MM.1S (cell line): ENCODE results near the gene PRKCE.

Experiments used
- DNase-seq: peaks from one replicate; pipeline ENCODE4 v3.0.0-alpha.2; 2015
- H2AFZ ChIP-seq: fragments of 300-600 bp; sonication (generic); 2 replicates; pipeline ENCODE4 v1.6.0; 2016; ENCODE audit warnings: antibody characterized with exemption, low read length
- H3F3A ChIP-seq: fragments of 300-600 bp; sonication (generic); 2 replicates; pipeline ENCODE4 v1.6.1; 2016; ENCODE audit warnings: mild to moderate bottlenecking, antibody characterized with exemption, low read length, moderate library complexity, mixed read lengths; ENCODE audit not compliant: insufficient read depth
- H3K27ac ChIP-seq: fragments of 300-600 bp; sonication (generic); 2 replicates; pipeline ENCODE4 v1.5.1; 2016; ENCODE audit warnings: mild to moderate bottlenecking, low read length
- H3K27me3 ChIP-seq: fragments of 300-600 bp; sonication (generic); replicated peaks from 2 replicates; pipeline ENCODE4 v1.6.0; 2016; ENCODE audit warnings: low read length; ENCODE audit not compliant: insufficient read depth
- H3K36me3 ChIP-seq: fragments of 300-600 bp; sonication (generic); replicated peaks from 2 replicates; pipeline ENCODE4 v1.6.1; 2016; ENCODE audit warnings: mild to moderate bottlenecking, low read length, mixed read lengths; ENCODE audit not compliant: insufficient read depth
- H3K4me1 ChIP-seq: fragments of 300-600 bp; sonication (generic); 2 replicates; pipeline ENCODE4 v1.6.1; 2016; ENCODE audit warnings: low read length, mixed read lengths
- H3K4me2 ChIP-seq: fragments of 300-600 bp; sonication (generic); 2 replicates; pipeline ENCODE4 v1.6.0; 2016; ENCODE audit warnings: low read depth, low read length
- H3K4me3 ChIP-seq: fragments of 300-600 bp; sonication (generic); 2 replicates; pipeline ENCODE4 v1.5.1; 2016; ENCODE audit warnings: low read length, mixed read lengths
- H3K79me2 ChIP-seq: fragments of 300-600 bp; sonication (generic); 2 replicates; pipeline ENCODE4 v1.6.1; 2016; ENCODE audit warnings: mixed run types, low read length, mixed read lengths
- H3K9ac ChIP-seq: fragments of 300-600 bp; sonication (generic); 2 replicates; pipeline ENCODE4 v1.6.1; 2016; ENCODE audit warnings: low read length, mixed read lengths
- H3K9me2 ChIP-seq: fragments of 300-600 bp; sonication (generic); replicated peaks from 2 replicates; pipeline ENCODE4 v1.6.1; 2016; ENCODE audit warnings: mild to moderate bottlenecking, low read length, mixed read lengths; ENCODE audit not compliant: insufficient read depth
- H3K9me3 ChIP-seq: fragments of 300-600 bp; sonication (generic); replicated peaks from 2 replicates; pipeline ENCODE4 v1.6.1; 2016; ENCODE audit warnings: mild to moderate bottlenecking, low read length, mixed read lengths; ENCODE audit not compliant: insufficient read depth
- H4K20me1 ChIP-seq: fragments of 300-600 bp; sonication (generic); 2 replicates; pipeline ENCODE4 v1.6.1; 2016; ENCODE audit warnings: mild to moderate bottlenecking, low read length, moderate library complexity, mixed read lengths; ENCODE audit not compliant: insufficient read depth
- CTCF ChIP-seq: fragments of 300-600 bp; sonication (generic); IDR thresholded peaks from 2 replicates; pipeline ENCODE4 v1.5.1; 2016; ENCODE audit warnings: antibody characterized with exemption, low read length, mixed read lengths
- EZH2 ChIP-seq: fragments of 300-600 bp; sonication (generic); optimal IDR thresholded peaks from 2 replicates; pipeline ENCODE3; 2017; ENCODE audit warnings: low read depth, mild to moderate bottlenecking, antibody characterized with exemption, low read length, mixed read lengths
- EZH2phosphoT487 ChIP-seq: fragments of 300-600 bp; sonication (generic); IDR thresholded peaks from 2 replicates; pipeline ENCODE4 v1.6.1; 2018; ENCODE audit warnings: antibody characterized with exemption, low read length

The PRKCE gene

GRCh38 chr2:45723857-45724256 is 72.4 kb downstream of the PRKCE start:
- Histone ChIP-seq H3K9ac (no peak overlapping the region), H2AFZ (no peak overlapping the region), H3K9me2 (no peaks in the 10 kb centered on the region), H3K27me3 (no peaks in the 10 kb centered on the region), H3K4me3 (no peak overlapping the region), H3K9me3 (no peaks in the 10 kb centered on the region), H3K4me1 (peaks cover 8% of the 10 kb centered on the region), H3K79me2 (no peaks in the 10 kb centered on the region), H3K4me2 (peak overlapping the region; percentile 25; the same call in 1 of the 2 replicates), H3K36me3 (no peaks in the 10 kb centered on the region), H3F3A (peaks cover 6% of the 10 kb centered on the region; the same call in 1 of the 2 replicates), H4K20me1 (no peaks in the 10 kb centered on the region), H3K27ac (no peak overlapping the region)
- no peak for TF ChIP-seq CTCF
- TF ChIP-seq EZH2phosphoT487: no peak
- no peak for TF ChIP-seq EZH2
- no peak for DNase-seq

GRCh38 chr2:45724335-45724734 is 72.9 kb downstream of the PRKCE start:
- H3K9me3 ChIP-seq: no peaks in the 10 kb centered on the region
- peaks cover 6% of the 10 kb centered on the region; the same call in 1 of the 2 replicates for H3F3A ChIP-seq
- no peak overlapping the region for H3K27ac ChIP-seq
- no peaks in the 10 kb centered on the region for H3K27me3 ChIP-seq
- TF ChIP-seq CTCF: no peak
- TF ChIP-seq EZH2: no peak
- no peak for TF ChIP-seq EZH2phosphoT487
- H3K4me1 ChIP-seq: peaks cover 8% of the 10 kb centered on the region
- DNase-seq: peak; percentile 53
- H3K9me2 ChIP-seq: no peaks in the 10 kb centered on the region
- no peaks in the 10 kb centered on the region for H4K20me1 ChIP-seq
- H3K36me3 ChIP-seq: no peaks in the 10 kb centered on the region
- H3K79me2 ChIP-seq: no peaks in the 10 kb centered on the region
- no peak overlapping the region for H3K4me3 ChIP-seq
- H3K9ac ChIP-seq: no peak overlapping the region
- H3K4me2 ChIP-seq: peak overlapping the region; percentile 25; the same call in 1 of the 2 replicates
- no peak overlapping the region for H2AFZ ChIP-seq

- Histone ChIP-seq H4K20me1 (no peaks in the 10 kb centered on the region), H3F3A (peaks cover 6% of the 10 kb centered on the region; the same call in 1 of the 2 replicates), H3K36me3 (no peaks in the 10 kb centered on the region), H3K4me3 (no peak overlapping the region), H2AFZ (no peak overlapping the region), H3K9ac (no peak overlapping the region), H3K9me3 (no peaks in the 10 kb centered on the region), H3K4me1 (peaks cover 9% of the 10 kb centered on the region), H3K9me2 (no peaks in the 10 kb centered on the region), H3K27me3 (no peaks in the 10 kb centered on the region), H3K4me2 (no peak overlapping the region), H3K27ac (no peak overlapping the region), H3K79me2 (no peaks in the 10 kb centered on the region)
- DNase-seq: no peak
- no peak for TF ChIP-seq EZH2phosphoT487
- TF ChIP-seq CTCF: no peak
- no peak for TF ChIP-seq EZH2
Measured at GRCh38 chr2:45725731-45726130, 74.3 kb downstream of the PRKCE start.
